CD4-positive, alpha-beta T cell treated with Interleukin-6 at 100 ng/mL for 8 hours (primary cell): ENCODE data around the gene PREX1.

Source experiments
- DNase-seq: peaks from one replicate; pipeline ENCODE4 v3.0.0-alpha.2; 2020; ENCODE audit warnings: mixed read lengths, low spot score

The PREX1 gene

GRCh38 chr20:48582673-48582985, 245.2 kb downstream of the PREX1 start:
- DNase-seq, result no peak

GRCh38 chr20:48581167-48581566, 246.6 kb downstream of the PREX1 start:
- no peak for DNase-seq

GRCh38 chr20:48578397-48579098, 249.3 kb downstream of the PREX1 start:
- no peak for DNase-seq

GRCh38 chr20:48577557-48577956, 250.2 kb downstream of the PREX1 start:
- DNase-seq, result no peak

- no peak for DNase-seq
These were observed 253.4 kb downstream of the PREX1 start for GRCh38 chr20:48574383-48574782.
